ENCODE results near the gene RFX1. TPM values are rescaled to one million over a fixed set of nuclear protein-coding genes. Genes with fewer than 3 reads are reported as not detected.
"Not testable (repeated sequence)": the region's sequence is repeated elsewhere in the genome, so short reads cannot be mapped to it uniquely, and the experiment has no call there.

The RFX1 gene
- total RNA-seq (10 to 100 TPM; 23.3 to 24.7 TPM), total RNA-seq (14.9 to 26.3 reads per million in 2 donors)

DNA sequence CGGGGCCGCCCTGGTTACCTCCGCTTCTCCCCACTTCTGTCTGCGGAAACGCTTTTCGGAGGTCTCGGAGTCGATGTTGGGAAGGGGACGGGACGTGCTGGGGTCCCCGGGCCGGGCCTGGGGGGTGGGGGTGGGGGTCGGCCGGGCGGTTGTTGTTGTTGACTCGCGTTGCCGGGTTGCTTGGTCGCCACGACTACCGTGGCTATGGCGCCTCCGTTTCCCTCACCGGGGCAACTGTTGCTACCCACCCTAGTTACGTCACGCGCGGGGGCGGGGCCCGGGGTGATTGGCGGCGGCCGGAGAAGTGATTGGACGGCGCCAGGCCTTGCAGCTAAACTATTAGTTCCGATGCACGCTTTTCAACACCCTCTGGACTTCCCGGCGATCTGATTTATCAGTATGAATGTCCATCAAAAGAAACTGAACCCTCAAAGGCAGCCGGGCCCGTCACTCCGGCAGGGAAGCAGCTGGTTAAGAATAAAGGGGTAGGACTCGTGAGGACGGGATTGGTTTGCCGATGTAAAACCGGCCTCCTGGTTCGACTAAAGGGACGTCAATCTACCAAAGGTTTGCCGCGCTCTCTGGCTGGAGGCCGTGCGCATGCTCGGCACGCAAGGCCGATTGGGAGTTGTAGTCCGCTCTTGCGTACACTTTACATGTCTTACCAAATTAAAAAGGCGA is at the start of gene RFX1:
Gene RFX1 (minus strand): TSS at position 236 of the 681 bp plus-strand sequence. CDS start 12,477 bp downstream, outside the sequence.
- H3K9me3 ChIP-seq (ENCODE audit: control insufficient read depth, low read length, poor library complexity, severe bottlenecking): no peaks in the 10 kb centered on the region
- H3K4me1 Mint-ChIP-seq: peaks cover 36% of the 10 kb centered on the region
- H3K27me3 Mint-ChIP-seq: no peaks in the 10 kb centered on the region
- H3K36me3 Mint-ChIP-seq (ENCODE audit: low read depth): no peaks in the 10 kb centered on the region
- peak within 1 kb of the TSS; percentile 93 for H3K4me3 Mint-ChIP-seq
- peak; percentile 99 to 100 (median 99) for DNase-seq
- ATAC-seq: peak; percentile 78
- peak within 1 kb of the TSS; percentile 99 for H3K27ac Mint-ChIP-seq

GRCh38 chr19:14055396-14055795 is 49.3 kb upstream of the RFX1 start:
- Mint-ChIP-seq H3K27me3 (peaks cover 19% of the 10 kb centered on the region), H3K27ac (peak overlapping the region; percentile 75), H3K36me3 (ENCODE audit: low read depth) (peaks cover 9% of the 10 kb centered on the region), H3K4me1 (peaks cover 29% of the 10 kb centered on the region), H3K4me3 (no peak overlapping the region)
- ATAC-seq (no peak), DNase-seq (no peak)
- no peaks in the 10 kb centered on the region for H3K9me3 ChIP-seq (ENCODE audit: control insufficient read depth, low read length, poor library complexity, severe bottlenecking)

GRCh38 chr19:14054721-14055120 is 48.6 kb upstream of the RFX1 start:
- H3K4me3 Mint-ChIP-seq: no peak overlapping the region
- no peak for DNase-seq
- no peak for ATAC-seq
- H3K27me3 Mint-ChIP-seq: peaks cover 16% of the 10 kb centered on the region
- peaks cover 30% of the 10 kb centered on the region for H3K4me1 Mint-ChIP-seq
- H3K36me3 Mint-ChIP-seq (ENCODE audit: low read depth): peaks cover 9% of the 10 kb centered on the region
- H3K9me3 ChIP-seq (ENCODE audit: control insufficient read depth, low read length, poor library complexity, severe bottlenecking): no peaks in the 10 kb centered on the region
- peak overlapping the region; percentile 80 for H3K27ac Mint-ChIP-seq

GRCh38 chr19:14054099-14054498 is 48.0 kb upstream of the RFX1 start:
- Mint-ChIP-seq H3K36me3 (ENCODE audit: low read depth) (peaks cover 9% of the 10 kb centered on the region), H3K4me1 (peaks cover 30% of the 10 kb centered on the region), H3K27me3 (peaks cover 13% of the 10 kb centered on the region), H3K27ac (peak overlapping the region; percentile 80), H3K4me3 (no peak overlapping the region)
- H3K9me3 ChIP-seq (ENCODE audit: control insufficient read depth, low read length, poor library complexity, severe bottlenecking): no peaks in the 10 kb centered on the region
- ATAC-seq (no peak), DNase-seq (no peak)

GRCh38 chr19:14053500-14053899 is 47.4 kb upstream of the RFX1 start:
- no peak for DNase-seq
- H3K27ac Mint-ChIP-seq: peak overlapping the region; percentile 80
- peaks cover 9% of the 10 kb centered on the region for H3K36me3 Mint-ChIP-seq (ENCODE audit: low read depth)
- H3K4me1 Mint-ChIP-seq: peaks cover 24% of the 10 kb centered on the region
- no peaks in the 10 kb centered on the region for H3K9me3 ChIP-seq (ENCODE audit: control insufficient read depth, low read length, poor library complexity, severe bottlenecking)
- H3K27me3 Mint-ChIP-seq: peaks cover 8% of the 10 kb centered on the region
- ATAC-seq: peak; percentile 13
- H3K4me3 Mint-ChIP-seq: no peak overlapping the region

- Mint-ChIP-seq H3K27me3 (peaks cover 3% of the 10 kb centered on the region), H3K36me3 (ENCODE audit: low read depth) (peaks cover 9% of the 10 kb centered on the region), H3K4me3 (no peak overlapping the region), H3K4me1 (peaks cover 21% of the 10 kb centered on the region), H3K27ac (no peak overlapping the region)
- H3K9me3 ChIP-seq (ENCODE audit: control insufficient read depth, low read length, poor library complexity, severe bottlenecking): no peaks in the 10 kb centered on the region
- ATAC-seq (no peak), DNase-seq (no peak)
Measured at GRCh38 chr19:14053032-14053431, 46.9 kb upstream of the RFX1 start.

GRCh38 chr19:14052470-14052869 is 46.4 kb upstream of the RFX1 start:
- H3K9me3 ChIP-seq (ENCODE audit: control insufficient read depth, low read length, poor library complexity, severe bottlenecking): no peaks in the 10 kb centered on the region
- Mint-ChIP-seq H3K27ac (no peak overlapping the region), H3K27me3 (no peaks in the 10 kb centered on the region), H3K4me3 (no peak overlapping the region), H3K4me1 (peaks cover 17% of the 10 kb centered on the region), H3K36me3 (ENCODE audit: low read depth) (peaks cover 9% of the 10 kb centered on the region)
- DNase-seq (no peak), ATAC-seq (no peak)

GRCh38 chr19:14051980-14052379 is 45.9 kb upstream of the RFX1 start:
- H3K4me3 Mint-ChIP-seq: no peak overlapping the region

GRCh38 chr19:14050961-14051360 is 44.8 kb upstream of the RFX1 start:
- not testable (repeated sequence) for H3K27ac Mint-ChIP-seq; H3K36me3 Mint-ChIP-seq (ENCODE audit: low read depth); H3K27me3 Mint-ChIP-seq; DNase-seq; ATAC-seq; H3K9me3 ChIP-seq (ENCODE audit: control insufficient read depth, low read length, poor library complexity, severe bottlenecking)
- Mint-ChIP-seq H3K4me3 (peak overlapping the region; percentile 69), H3K4me1 (peaks cover 21% of the 10 kb centered on the region)

More at GRCh38 chr19:14051980-14052379, 45.9 kb upstream of the RFX1 start:
- H3K9me3 ChIP-seq (ENCODE audit: control insufficient read depth, low read length, poor library complexity, severe bottlenecking): no peaks in the 10 kb centered on the region
- no peak for ATAC-seq
- Mint-ChIP-seq H3K4me1 (peaks cover 17% of the 10 kb centered on the region), H3K27me3 (no peaks in the 10 kb centered on the region), H3K27ac (no peak overlapping the region), H3K36me3 (ENCODE audit: low read depth) (peaks cover 9% of the 10 kb centered on the region)
- no peak for DNase-seq

GRCh38 chr19:14050512-14050911 is 44.4 kb upstream of the RFX1 start:
- Mint-ChIP-seq H3K27ac (peak overlapping the region; percentile 53), H3K4me1 (peaks cover 21% of the 10 kb centered on the region), H3K27me3 (no peaks in the 10 kb centered on the region), H3K36me3 (ENCODE audit: low read depth) (peaks cover 9% of the 10 kb centered on the region), H3K4me3 (no peak overlapping the region)
- H3K9me3 ChIP-seq (ENCODE audit: control insufficient read depth, low read length, poor library complexity, severe bottlenecking): no peaks in the 10 kb centered on the region
- no peak for ATAC-seq
- no peak for DNase-seq

- peak; percentile 83 for ATAC-seq
- peak overlapping the region; percentile 47 for H3K27ac Mint-ChIP-seq
- H3K27me3 Mint-ChIP-seq: no peaks in the 10 kb centered on the region
- H3K4me3 Mint-ChIP-seq: no peak overlapping the region
- H3K9me3 ChIP-seq (ENCODE audit: control insufficient read depth, low read length, poor library complexity, severe bottlenecking): no peaks in the 10 kb centered on the region
- H3K4me1 Mint-ChIP-seq: peaks cover 11% of the 10 kb centered on the region
- H3K36me3 Mint-ChIP-seq (ENCODE audit: low read depth): peaks cover 7% of the 10 kb centered on the region
- DNase-seq: peak; percentile 55 to 78 (median 56)
Measured at GRCh38 chr19:14048443-14049153, 42.5 kb upstream of the RFX1 start.

DNA sequence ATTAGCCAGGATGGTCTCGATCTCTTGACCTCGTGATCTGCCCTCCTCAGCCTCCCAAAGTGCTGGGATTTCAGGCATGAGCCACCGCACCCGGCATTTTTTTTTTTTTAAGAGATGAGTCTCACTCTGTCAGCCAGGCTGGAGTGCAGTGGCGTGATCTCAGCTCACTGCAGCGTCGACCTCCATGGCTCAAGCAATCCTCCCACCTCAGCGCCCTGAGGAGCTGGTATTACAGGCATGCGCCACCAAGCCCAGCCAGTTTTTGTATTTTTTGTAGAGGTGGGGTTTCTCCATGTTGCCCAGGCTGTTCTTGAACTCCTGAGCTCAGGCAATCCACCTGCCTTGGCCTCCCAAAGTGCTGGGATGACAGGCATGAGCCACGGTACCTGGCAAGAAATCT is 41.7 kb upstream of the RFX1 start:
- not testable (repeated sequence) for H3K4me3 Mint-ChIP-seq; H3K27ac Mint-ChIP-seq; DNase-seq; H3K27me3 Mint-ChIP-seq; H3K9me3 ChIP-seq (ENCODE audit: control insufficient read depth, low read length, poor library complexity, severe bottlenecking); ATAC-seq; H3K36me3 Mint-ChIP-seq (ENCODE audit: low read depth)
- peaks cover 11% of the 10 kb centered on the region for H3K4me1 Mint-ChIP-seq

DNA sequence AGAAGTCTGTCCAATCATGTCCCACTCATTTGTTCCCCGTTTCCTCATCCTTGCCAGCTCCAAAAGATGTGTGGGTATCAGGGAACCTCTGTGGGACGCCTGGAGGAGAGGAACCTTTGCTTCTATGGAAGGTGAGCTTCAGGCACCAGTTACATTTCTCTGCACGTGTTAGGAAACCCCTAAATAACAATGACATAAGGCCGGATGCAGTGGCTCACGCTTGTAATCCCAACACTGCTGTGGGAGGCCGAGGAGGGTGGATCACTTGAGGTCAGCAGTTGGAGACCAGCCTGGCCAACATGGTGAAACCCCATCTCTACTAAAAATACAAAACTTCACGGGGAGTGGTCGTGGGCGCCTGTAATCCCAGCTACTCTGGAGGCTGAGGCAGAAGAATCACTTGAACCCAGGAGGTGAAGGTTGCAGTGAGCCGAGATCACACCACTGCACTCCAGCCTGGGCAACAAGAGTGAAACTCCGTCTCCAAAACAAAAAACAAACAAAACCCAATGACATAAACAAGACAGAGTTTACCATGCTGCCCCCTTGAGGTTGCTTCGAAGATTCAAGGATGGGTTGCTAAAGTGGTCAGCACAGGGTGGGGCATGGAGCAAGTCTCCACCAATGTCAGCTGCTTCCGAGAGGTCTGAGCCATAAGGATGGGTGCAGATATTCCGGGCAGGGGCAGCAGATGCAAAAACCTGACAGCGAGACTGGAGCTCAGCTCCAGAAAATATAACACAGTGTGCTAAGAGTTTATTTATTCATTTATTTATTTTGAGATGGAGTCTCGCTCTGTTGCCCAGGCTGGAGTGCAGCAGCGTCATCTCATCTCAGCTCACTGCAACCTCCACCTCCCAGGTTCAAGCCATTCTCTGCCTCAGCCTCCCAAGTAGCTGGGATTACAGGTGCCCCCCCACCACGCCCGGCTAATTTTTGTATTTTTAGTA is 36.8 kb upstream of the RFX1 start:
- H3K9me3 ChIP-seq (ENCODE audit: control insufficient read depth, low read length, poor library complexity, severe bottlenecking); H3K36me3 Mint-ChIP-seq (ENCODE audit: low read depth); H3K4me3 Mint-ChIP-seq; H3K27me3 Mint-ChIP-seq: not testable (repeated sequence)
- ATAC-seq: peak; percentile 81
- DNase-seq: peak in 1 of 3 donors; percentile 39
- Mint-ChIP-seq H3K27ac (peak overlapping the region; percentile 92), H3K4me1 (peaks cover 15% of the 10 kb centered on the region)

All from T-helper 17 cell (primary cell).